CD4-positive, alpha-beta T cell treated with Interleukin-12 subunit alpha and Interleukin-12 subunit beta, for 1 hour (primary cell): ENCODE data around the gene PFKM.
"Not testable (repeated sequence)": the region's sequence is repeated elsewhere in the genome, so short reads cannot be mapped to it uniquely, and the experiment has no call there.

Experiments used
- DNase-seq: peaks from one replicate; pipeline ENCODE4 v3.0.0-alpha.2; 2020

Gene PFKM

GRCh38 chr12:48119078-48119833 is at the start of gene PFKM:
PFKM (plus strand) TSS chr12:48119364; CDS start chr12:48122775, 3,411 bp downstream.
- DNase-seq = peak; percentile 74

GRCh38 chr12:48070033-48070432 is 49.1 kb upstream of the PFKM start:
- no peak for DNase-seq

GRCh38 chr12:48070731-48071130 is 48.4 kb upstream of the PFKM start:
- no peak for DNase-seq

GRCh38 chr12:48071808-48072207 is 47.4 kb upstream of the PFKM start:
- no peak for DNase-seq

- no peak for DNase-seq
Observed at GRCh38 chr12:48072266-48072665, 46.9 kb upstream of the PFKM start.

GRCh38 chr12:48074266-48074665 is 44.9 kb upstream of the PFKM start:
- no peak for DNase-seq

GRCh38 chr12:48075832-48076231 is 43.3 kb upstream of the PFKM start:
- DNase-seq = no peak

- no peak for DNase-seq
Observed at GRCh38 chr12:48077111-48077510, 42.1 kb upstream of the PFKM start.

GRCh38 chr12:48078901-48079300 is 40.3 kb upstream of the PFKM start:
- DNase-seq = no peak

- DNase-seq = no peak
Observed at GRCh38 chr12:48080285-48080684, 38.9 kb upstream of the PFKM start.

GRCh38 chr12:48080821-48081220 is 38.3 kb upstream of the PFKM start:
- DNase-seq = no peak

GRCh38 chr12:48084066-48084465 is 35.1 kb upstream of the PFKM start:
- peak; percentile 9 for DNase-seq

GRCh38 chr12:48084841-48085460 is 34.2 kb upstream of the PFKM start:
- DNase-seq = no peak

GRCh38 chr12:48086327-48086726 is 32.8 kb upstream of the PFKM start:
- no peak for DNase-seq

GRCh38 chr12:48092611-48093010 is 26.6 kb upstream of the PFKM start:
- DNase-seq = no peak

- DNase-seq = no peak
Observed at GRCh38 chr12:48104531-48104930, 14.6 kb upstream of the PFKM start.

GRCh38 chr12:48105321-48105866 is 13.8 kb upstream of the PFKM start:
- DNase-seq = peak; percentile 72

- DNase-seq = peak; percentile 92
Observed at GRCh38 chr12:48105867-48106680, 13.1 kb upstream of the PFKM start, which contains the start of gene SENP1. SENP1 (minus strand) TSS chr12:48106079; CDS start chr12:48101472, 4,607 bp downstream.

- DNase-seq = no peak
Observed at GRCh38 chr12:48106681-48107613, 12.2 kb upstream of the PFKM start.

- no peak for DNase-seq
Observed at GRCh38 chr12:48109424-48109823, 9.7 kb upstream of the PFKM start.

GRCh38 chr12:48110691-48111311 is 8.4 kb upstream of the PFKM start:
- no peak for DNase-seq

- DNase-seq = not testable (repeated sequence)
Observed at GRCh38 chr12:48111312-48111693, 7.9 kb upstream of the PFKM start.
